ENCODE data around the gene POLA1.
A peak's percentile ranks its signal among the peaks of the same experiment; 100 is the strongest.

POLA1 gene

GRCh38 chrX:25003066-25003849 is 309.5 kb downstream of the POLA1 start:
- no peak for DNase-seq (ENCODE audit: low read depth)
- no peak overlapping the region for H3K4me3 ChIP-seq (ENCODE audit: low read depth, low read length)

- no peak for DNase-seq (ENCODE audit: low read depth)
- no peak overlapping the region for H3K4me3 ChIP-seq (ENCODE audit: low read depth, low read length)
Observed at GRCh38 chrX:25004040-25004439, 310.3 kb downstream of the POLA1 start.

- DNase-seq (ENCODE audit: low read depth) = no peak
- peak overlapping the region; percentile 20 for H3K4me3 ChIP-seq (ENCODE audit: low read depth, low read length)
Observed at GRCh38 chrX:25004485-25005032, 310.8 kb downstream of the POLA1 start.

- DNase-seq (ENCODE audit: low read depth) = no peak
- H3K4me3 ChIP-seq (ENCODE audit: low read depth, low read length) = peak overlapping the region; percentile 20
Observed at GRCh38 chrX:25005034-25005381, 311.3 kb downstream of the POLA1 start.

- H3K4me3 ChIP-seq (ENCODE audit: low read depth, low read length) = peak overlapping the region; percentile 11
- no peak for DNase-seq (ENCODE audit: low read depth)
Observed at GRCh38 chrX:25005382-25006185, 311.9 kb downstream of the POLA1 start.

- no peak for DNase-seq (ENCODE audit: low read depth)
- no peak overlapping the region for H3K4me3 ChIP-seq (ENCODE audit: low read depth, low read length)
Observed at GRCh38 chrX:25006586-25007058, 312.9 kb downstream of the POLA1 start.

GRCh38 chrX:25007059-25008053 is 313.6 kb downstream of the POLA1 start:
- no peak overlapping the region for H3K4me3 ChIP-seq (ENCODE audit: low read depth, low read length)
- DNase-seq (ENCODE audit: low read depth) = no peak

- DNase-seq (ENCODE audit: low read depth) = no peak
- H3K4me3 ChIP-seq (ENCODE audit: low read depth, low read length) = no peak overlapping the region
Observed at GRCh38 chrX:25009407-25009806, 315.7 kb downstream of the POLA1 start.

GRCh38 chrX:25010784-25011588 is 317.3 kb downstream of the POLA1 start:
- H3K4me3 ChIP-seq (ENCODE audit: low read depth, low read length) = no peak overlapping the region
- DNase-seq (ENCODE audit: low read depth) = no peak

GRCh38 chrX:25011589-25012432 is 318.1 kb downstream of the POLA1 start:
- DNase-seq (ENCODE audit: low read depth) = no peak

GRCh38 chrX:25012433-25012735 is 318.7 kb downstream of the POLA1 start:
- H3K4me3 ChIP-seq (ENCODE audit: low read depth, low read length) = no peak overlapping the region

More at GRCh38 chrX:25011589-25012432, 318.1 kb downstream of the POLA1 start:
- H3K4me3 ChIP-seq (ENCODE audit: low read depth, low read length) = no peak overlapping the region

GRCh38 chrX:25012793-25013631 is 319.3 kb downstream of the POLA1 start:
- H3K4me3 ChIP-seq (ENCODE audit: low read depth, low read length) = no peak overlapping the region
- no peak for DNase-seq (ENCODE audit: low read depth)

More at GRCh38 chrX:25012433-25012735, 318.7 kb downstream of the POLA1 start:
- DNase-seq (ENCODE audit: low read depth) = no peak

GRCh38 chrX:25013632-25014365 is 320.1 kb downstream of the POLA1 start:
- no peak overlapping the region for H3K4me3 ChIP-seq (ENCODE audit: low read depth, low read length)
- DNase-seq (ENCODE audit: low read depth) = no peak

- DNase-seq (ENCODE audit: low read depth) = no peak
- no peak overlapping the region for H3K4me3 ChIP-seq (ENCODE audit: low read depth, low read length)
Observed at GRCh38 chrX:25014366-25014838, 320.7 kb downstream of the POLA1 start.

GRCh38 chrX:25015486-25016360 is 322.0 kb downstream of the POLA1 start, which contains the start of gene ARX:
Gene ARX, minus strand, starts transcription at chrX:25015965. Its CDS starts 228 bp downstream, at chrX:25015737.
- no peak for DNase-seq (ENCODE audit: low read depth)
- no peak within 1 kb of the TSS for H3K4me3 ChIP-seq (ENCODE audit: low read depth, low read length)

Measured in skeletal muscle cell (primary cell).